NCI-H2171 treated with DMSO at 0.1 percent for 48 hours (cell line): ENCODE measurements around the gene SYT1.
A peak's percentile ranks its signal among the peaks of the same experiment; 100 is the strongest.

Source experiments
- DNase-seq: peaks from one replicate; lab custom pipeline; 2025; lab: John Stamatoyannopoulos, UW

The SYT1 gene

GRCh38 chr12:79223210-79223609 is 358.6 kb downstream of the SYT1 start:
- no peak for DNase-seq

DNA sequence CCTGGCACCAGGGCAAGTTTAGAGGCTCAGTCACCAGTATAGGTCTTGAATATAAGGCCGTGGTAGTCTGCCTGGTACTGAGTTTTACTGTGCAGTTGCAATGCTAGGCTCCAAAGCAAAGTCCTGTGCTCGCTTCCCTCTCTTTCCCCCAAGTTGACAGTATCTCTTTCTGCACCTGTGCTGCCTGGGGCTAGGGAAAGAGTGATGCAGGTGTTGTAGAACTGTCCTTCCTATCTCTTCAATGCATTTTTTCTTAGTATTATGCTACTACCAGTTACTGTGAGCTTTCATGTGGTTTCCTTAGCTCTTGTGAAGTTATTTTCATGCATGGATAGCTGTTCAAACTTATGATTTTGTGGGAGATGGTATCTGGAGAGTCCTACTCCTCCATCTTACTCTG is 359.2 kb downstream of the SYT1 start:
- no peak for DNase-seq

DNA sequence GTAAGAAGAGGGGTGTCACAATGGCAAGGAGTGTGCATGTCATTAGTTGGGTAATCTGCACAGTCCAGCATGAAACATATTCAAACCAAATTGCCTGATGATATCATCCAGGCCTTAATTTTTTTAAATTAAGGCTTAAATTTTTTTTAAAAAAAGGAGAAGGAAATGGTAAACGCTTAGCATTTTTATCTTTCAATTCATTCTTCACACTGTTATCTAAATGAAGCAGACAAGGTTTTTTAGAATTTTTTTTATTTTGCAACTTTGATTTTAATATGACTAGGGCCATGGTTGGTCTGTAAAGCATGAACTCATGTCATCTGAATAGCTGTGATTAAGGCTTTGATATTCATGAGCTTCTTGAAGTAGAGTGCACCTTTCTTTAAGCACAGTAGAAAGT is 362.5 kb downstream of the SYT1 start:
- no peak for DNase-seq

- DNase-seq: no peak
Measured at GRCh38 chr12:79227646-79228045, 363.1 kb downstream of the SYT1 start.

- peak; percentile 76 for DNase-seq
Measured at GRCh38 chr12:79233341-79233781, 368.8 kb downstream of the SYT1 start.

- DNase-seq: no peak
Measured at GRCh38 chr12:79236920-79237319, 372.3 kb downstream of the SYT1 start.

DNA sequence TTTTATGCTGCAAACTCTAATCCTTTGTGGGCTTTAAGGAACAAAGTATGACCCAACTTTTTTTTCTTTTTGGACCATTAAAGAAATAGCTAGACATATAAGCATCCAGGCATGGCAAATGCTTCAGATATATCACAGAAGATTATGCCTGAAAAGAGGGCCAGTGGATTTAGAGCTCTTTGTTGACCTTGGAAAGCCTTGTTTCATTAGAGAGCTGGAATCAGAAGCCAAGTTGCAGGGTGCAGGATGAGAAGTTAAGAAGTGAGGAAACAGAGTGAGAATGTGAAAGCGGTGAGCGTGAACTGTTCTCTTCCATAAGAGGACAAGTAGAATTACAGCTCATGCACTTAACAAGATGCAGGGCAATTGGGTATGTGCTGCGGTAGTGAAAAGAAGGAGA is 373.7 kb downstream of the SYT1 start:
- no peak for DNase-seq

DNA sequence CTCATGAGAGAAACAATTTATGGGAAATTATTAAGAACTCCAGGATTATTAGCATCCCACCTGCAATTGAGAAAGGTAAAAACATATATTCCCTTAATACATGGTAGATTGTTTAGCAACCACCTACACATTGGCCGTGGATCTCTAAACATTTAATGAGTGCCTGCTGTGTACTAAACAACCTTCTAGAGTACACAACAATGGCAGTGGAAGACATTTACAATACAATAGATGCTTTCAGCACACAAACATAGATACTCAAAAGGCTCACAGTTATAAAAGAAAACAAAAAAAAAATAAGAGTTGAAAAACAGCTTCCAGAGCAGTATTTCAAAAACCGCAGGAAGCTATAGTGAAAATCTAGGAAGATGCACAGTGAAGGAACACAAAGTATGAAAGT is 382.9 kb downstream of the SYT1 start:
- DNase-seq: no peak

- no peak for DNase-seq
Measured at GRCh38 chr12:79250186-79250585, 385.6 kb downstream of the SYT1 start.

DNA sequence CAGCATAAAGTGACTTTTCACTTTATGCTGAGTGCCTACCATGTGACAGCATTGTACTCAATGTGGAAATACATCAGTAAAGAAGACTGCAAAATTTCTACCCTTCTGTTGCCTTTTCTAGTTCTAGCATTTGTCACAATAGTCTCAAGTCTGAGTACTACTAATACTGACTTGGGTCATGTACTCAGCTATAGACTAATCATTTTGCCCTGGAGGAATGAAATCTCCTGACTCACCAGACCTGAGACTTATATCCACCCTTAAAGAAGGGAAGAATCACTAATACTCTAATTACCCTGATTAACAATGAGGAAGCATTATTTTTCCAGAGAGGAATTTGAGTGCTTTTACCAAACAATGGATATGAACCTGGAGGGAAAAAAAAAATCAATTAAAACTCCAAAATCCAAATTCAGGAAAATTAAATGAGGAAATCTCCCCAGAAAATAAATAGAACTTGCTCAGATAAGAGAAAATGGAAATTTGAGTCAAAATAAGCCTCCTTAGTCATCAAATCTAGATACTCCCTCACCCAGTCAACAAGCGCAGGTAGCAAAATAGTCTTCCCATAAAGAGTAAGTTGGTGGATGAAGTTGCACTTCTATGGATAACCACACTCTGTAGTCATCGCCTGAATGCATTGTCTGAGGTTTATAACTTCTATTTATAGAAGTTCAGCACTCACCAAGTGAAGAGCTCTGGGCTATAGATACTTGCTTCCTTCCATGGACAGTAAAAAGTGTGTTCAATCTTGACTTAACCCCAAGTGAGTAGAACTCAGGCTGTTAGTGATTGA is 386.6 kb downstream of the SYT1 start:
- DNase-seq: no peak

- no peak for DNase-seq
Measured at GRCh38 chr12:79252358-79253075, 387.9 kb downstream of the SYT1 start.

DNA sequence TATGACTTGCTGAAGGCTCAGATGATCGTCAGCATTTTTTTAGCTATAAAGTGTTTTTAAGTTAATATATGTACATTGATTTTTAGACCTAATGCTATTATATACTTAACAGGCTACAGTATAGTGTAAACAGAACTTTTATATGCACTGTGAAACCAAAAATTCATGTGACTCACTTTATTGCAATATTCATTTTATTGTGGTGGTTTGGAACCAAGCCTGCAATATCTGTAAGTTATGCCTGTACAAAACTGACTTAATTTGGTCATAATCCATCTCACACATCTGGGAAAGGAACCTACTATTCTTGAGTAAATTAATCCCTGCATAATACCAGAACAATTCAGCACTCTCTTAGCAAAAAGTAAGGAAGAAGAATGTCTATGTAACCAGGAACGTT is 390.7 kb downstream of the SYT1 start:
- DNase-seq: no peak

DNA sequence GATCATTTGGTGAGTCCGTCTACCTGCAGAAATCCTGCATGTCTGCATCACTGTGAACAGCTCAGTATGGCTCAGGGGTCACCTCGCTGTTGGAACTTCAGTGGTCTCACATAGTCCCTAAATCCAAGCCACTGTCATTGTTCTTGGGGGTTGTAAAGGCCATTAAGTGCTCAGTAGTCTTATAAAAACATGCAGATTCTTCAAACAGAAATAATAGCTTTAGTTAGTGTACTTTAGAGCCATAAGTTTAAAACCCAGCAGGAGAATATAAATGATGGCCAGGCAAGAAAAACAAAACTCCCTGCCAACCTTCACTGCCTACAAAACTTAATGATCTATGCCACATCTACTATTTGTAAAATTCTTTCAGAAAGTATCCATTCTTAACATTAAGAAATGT is 396.3 kb downstream of the SYT1 start:
- DNase-seq: no peak

DNA sequence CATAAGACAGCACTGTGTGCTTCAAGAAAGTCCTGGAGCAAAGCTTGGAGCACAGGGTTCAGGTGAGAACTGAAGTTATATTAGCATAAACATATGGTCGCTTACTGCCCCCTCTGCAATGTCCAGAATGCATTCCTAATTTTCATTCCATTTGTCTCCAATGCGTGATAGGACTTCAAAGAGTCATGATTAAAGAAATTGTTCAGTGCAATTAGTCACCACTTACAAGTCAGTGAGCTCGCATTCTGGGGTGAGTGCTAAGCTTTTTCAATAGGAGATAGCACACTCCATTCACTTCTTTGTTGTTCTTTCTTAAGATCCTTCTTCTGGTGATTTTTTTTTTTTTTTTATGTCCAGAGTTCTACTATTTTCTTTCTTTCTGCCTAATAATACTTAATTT is 398.4 kb downstream of the SYT1 start:
- DNase-seq: no peak

- no peak for DNase-seq
Measured at GRCh38 chr12:79266343-79267144, 402.0 kb downstream of the SYT1 start.

- DNase-seq: no peak
Measured at GRCh38 chr12:79267580-79267979, 403.0 kb downstream of the SYT1 start.

- DNase-seq: peak; percentile 59
Measured at GRCh38 chr12:79274501-79275064, 410.0 kb downstream of the SYT1 start.

DNA sequence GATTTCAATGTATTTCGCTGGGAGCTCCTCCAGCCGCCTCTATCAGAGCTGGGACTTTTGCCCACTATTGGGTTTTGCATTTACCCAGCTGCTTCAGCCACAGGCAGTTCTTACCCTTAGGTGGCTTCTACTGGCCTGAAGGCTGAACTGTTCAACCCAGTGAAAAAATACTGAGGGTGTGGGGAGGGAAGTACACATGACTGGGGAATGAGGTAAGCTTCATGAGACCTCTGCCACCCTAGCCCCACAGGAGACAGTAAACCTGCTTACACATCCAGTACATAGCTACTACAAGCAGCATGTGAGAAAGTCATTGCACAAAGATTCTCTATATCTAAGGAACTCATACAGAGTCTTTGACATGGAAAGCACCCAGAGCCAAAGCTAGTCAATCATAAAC is 411.1 kb downstream of the SYT1 start:
- DNase-seq: no peak

- DNase-seq: no peak
Measured at GRCh38 chr12:79283364-79283763, 418.8 kb downstream of the SYT1 start.

DNA sequence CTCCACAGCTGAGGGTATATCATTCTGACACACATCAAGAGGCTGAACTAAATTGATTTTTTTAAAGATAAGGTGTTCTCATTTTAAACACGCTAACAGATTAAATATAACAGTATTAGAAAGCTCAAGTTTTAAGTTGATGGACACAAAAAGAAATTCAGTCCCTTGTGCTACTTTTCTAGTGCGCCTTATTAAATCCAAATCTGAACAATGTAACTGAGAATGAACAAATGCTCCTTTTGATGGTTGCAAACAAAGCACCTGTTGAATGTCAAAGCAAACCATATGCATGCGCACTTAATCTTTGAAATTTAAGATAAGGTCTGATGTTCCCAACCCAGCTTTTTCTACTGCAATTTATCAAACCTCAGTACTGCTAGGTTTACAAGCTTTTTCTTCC is 424.3 kb downstream of the SYT1 start:
- no peak for DNase-seq

DNA sequence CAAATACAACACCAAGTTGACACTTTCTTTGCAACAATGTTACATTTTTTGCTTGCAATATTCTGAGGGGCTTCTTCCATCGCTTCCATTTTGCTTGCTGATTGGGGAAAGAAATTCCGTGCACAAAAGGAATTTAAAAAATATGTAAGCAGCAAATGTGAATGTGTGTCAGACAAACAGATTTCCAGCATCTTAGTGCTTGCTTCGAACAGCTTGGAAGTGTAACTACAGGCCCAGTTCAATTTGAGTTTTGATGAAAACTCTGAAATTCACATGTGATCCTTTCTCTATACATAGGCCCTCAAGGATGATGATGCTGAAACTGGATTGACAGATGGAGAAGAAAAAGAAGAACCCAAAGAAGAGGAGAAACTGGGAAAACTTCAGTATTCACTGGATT is 427.1 kb downstream of the SYT1 start:
- no peak for DNase-seq

- peak; percentile 27 for DNase-seq
Measured at GRCh38 chr12:79294590-79294989, 430.0 kb downstream of the SYT1 start.
